Sigmoid colon (tissue), 7 donors: Measurements from ENCODE around the gene CP. TPM values are rescaled to one million over a fixed set of nuclear protein-coding genes. Genes with fewer than 3 reads are reported as not detected.

Experiments
- DNase-seq: peaks from one replicate; pipeline ENCODE4 v3.0.0-alpha.2; 2019
- H3K27ac ChIP-seq, 4 donors: fragments of 200-600 bp; sonication (generic); one replicate each; pipeline ENCODE4 v1.5.1; 2016 to 2019; ENCODE audit warnings: mild to moderate bottlenecking in 1 of 4
- H3K27me3 ChIP-seq, 3 donors: fragments of 200-600 bp; sonication (generic); one replicate each; pipeline ENCODE4 v1.5.1; 2019; ENCODE audit warnings: mild to moderate bottlenecking in 1 of 3
- H3K36me3 ChIP-seq, 4 donors: fragments of 200-600 bp; sonication (generic); one replicate each; pipeline ENCODE4 v1.5.1; 2016 to 2019
- H3K4me1 ChIP-seq, 4 donors: fragments of 200-600 bp; sonication (generic); one replicate each; pipeline ENCODE4 v1.5.1; 2017 to 2019
- H3K4me3 ChIP-seq, 4 donors: fragments of 200-600 bp; sonication (generic); one replicate each; pipeline ENCODE4 v1.5.1; 2017 to 2019; ENCODE audit warnings: mild to moderate bottlenecking in 2 of 4, moderate library complexity in 1 of 4
- H3K9me3 ChIP-seq, 4 donors: fragments of 200-600 bp in 3 of 4; sonication (generic) in 3 of 4; one replicate each; pipeline versions ENCODE4 v1.5.1 to v1.6.1; 2013 to 2019
- CTCF ChIP-seq, 4 experiments: fragments of 450-650 bp in 3 of 4; fragments of 200-600 bp in 1 of 4; IDR thresholded peaks; one replicate each; pipeline ENCODE4 v1.5.1; 2016 to 2019; ENCODE audit warnings: antibody characterized with exemption in 4 of 4, mild to moderate bottlenecking in 3 of 4, moderate library complexity in 2 of 4
- EP300 ChIP-seq, 4 donors: sonication (generic); formaldehyde crosslinking; IDR thresholded peaks; one replicate each; pipeline ENCODE4 v1.6.1; 2017; ENCODE audit warnings: antibody characterized with exemption in 4 of 4
- POLR2A ChIP-seq, 2 donors: fragments of 450-650 bp; IDR thresholded peaks; one replicate each; pipeline ENCODE4 v1.6.1; 2016; ENCODE audit warnings: antibody characterized with exemption in 2 of 2, mild to moderate bottlenecking in 2 of 2, moderate library complexity in 2 of 2
- POLR2AphosphoS5 ChIP-seq, 4 donors: sonication (generic); formaldehyde crosslinking; IDR thresholded peaks; one replicate each; pipeline ENCODE4 v1.6.1; 2017; ENCODE audit warnings: antibody characterized with exemption in 4 of 4
- WGBS, 2 donors: extraction: QIAGEN DNeasy Blood & Tissue Kit; methylation state at CpG; one replicate each; pipeline ENCODE4 v1.1.7; 2013; 5-methylcytosine and 5-hydroxymethylcytosine counted together
- intact Hi-C: fragments of 100-400 bp; cut with DNase I; formaldehyde crosslinking; loops from one replicate; pipeline ENCODE4 v1.15.1; 2023
- polyA plus RNA-seq, 3 donors: library from polyadenylated mRNA; stranded (reverse); fragments of 200-250 nt; gene quantifications; one replicate each; pipeline ENCODE4 v1.2.3, GENCODE V29; 2013
- total RNA-seq, 4 donors: library from RNA; depleted of rRNA; stranded (reverse); fragments of >200 nt; gene quantifications; one replicate each; pipeline ENCODE4 v1.1.0, GENCODE V29; 2016
- donor health status: healthy with polysubstance abuse.
- donor health status: Bipolar disorder and iron deficiency.
- donor health status: healthy.

CP gene
- total and polyA plus RNA-seq, 7 donors: 0.69 to 13.2 (median 6.6) TPM

GRCh38 chr3:149214702-149215101, 6.9 kb downstream of the CP start:
- no peaks in the 10 kb centered on the region for H3K4me1 ChIP-seq
- DNase-seq: no peak
- no peaks in the 10 kb centered on the region for H3K27me3 ChIP-seq
- H3K4me3 ChIP-seq: no peak overlapping the region
- no peak overlapping the region for H3K27ac ChIP-seq
- H3K9me3 ChIP-seq: no peaks in the 10 kb centered on the region
- intact Hi-C loops: no loop called here
- WGBS, 2 donors: 21 to 60% methylated on average over 1 of the region's 1 CpG
- H3K36me3 ChIP-seq: no peaks in the 10 kb centered on the region
- no peak for TF ChIP-seq EP300 (IDR thresholded peaks at IDR 0.05)
- no peak for TF ChIP-seq CTCF (IDR thresholded peaks at IDR 0.05)
- no peak for TF ChIP-seq POLR2A (IDR thresholded peaks at IDR 0.05)
- TF ChIP-seq POLR2AphosphoS5 (IDR thresholded peaks at IDR 0.05): no peak

- intact Hi-C loops: no loop called here
- H3K9me3 ChIP-seq: no peaks in the 10 kb centered on the region
- H3K4me1 ChIP-seq: peaks cover 0 to 4% (median 0%) of the 10 kb centered on the region in 4 donors
- no peaks in the 10 kb centered on the region for H3K36me3 ChIP-seq
- no peak overlapping the region for H3K27ac ChIP-seq
- no peak for TF ChIP-seq CTCF (IDR thresholded peaks at IDR 0.05)
- no peak for TF ChIP-seq POLR2A (IDR thresholded peaks at IDR 0.05)
- TF ChIP-seq EP300 (IDR thresholded peaks at IDR 0.05): no peak
- no peak for TF ChIP-seq POLR2AphosphoS5 (IDR thresholded peaks at IDR 0.05)
- H3K4me3 ChIP-seq: no peak overlapping the region
- no peaks in the 10 kb centered on the region for H3K27me3 ChIP-seq
- 34 to 68% methylated on average over 1 of the region's 1 CpG for WGBS, 2 donors
- DNase-seq: no peak
Measured at GRCh38 chr3:149212386-149212785, 9.2 kb downstream of the CP start.

GRCh38 chr3:149209431-149209830, 12.2 kb downstream of the CP start:
- H3K27me3 ChIP-seq: no peaks in the 10 kb centered on the region
- H3K9me3 ChIP-seq: no peaks in the 10 kb centered on the region
- peaks cover 0 to 4% (median 0%) of the 10 kb centered on the region in 4 donors for H3K4me1 ChIP-seq
- H3K36me3 ChIP-seq: no peaks in the 10 kb centered on the region
- no peak for TF ChIP-seq CTCF (IDR thresholded peaks at IDR 0.05)
- no peak for TF ChIP-seq POLR2A (IDR thresholded peaks at IDR 0.05)
- TF ChIP-seq EP300 (IDR thresholded peaks at IDR 0.05): no peak
- TF ChIP-seq POLR2AphosphoS5 (IDR thresholded peaks at IDR 0.05): no peak
- DNase-seq: no peak
- 86 to 88% methylated on average over 4 of the region's 4 CpGs for whole genome bisulfite sequencing, 2 donors
- intact Hi-C loops: no loop called here
- H3K4me3 ChIP-seq: no peak overlapping the region
- H3K27ac ChIP-seq: no peak overlapping the region

- peaks cover 0 to 4% (median 0%) of the 10 kb centered on the region in 4 donors for H3K4me1 ChIP-seq
- intact Hi-C loops: no loop called here
- WGBS, 2 donors: 91 to 98% methylated on average over 2 of the region's 2 CpGs
- H3K27ac ChIP-seq: no peak overlapping the region
- H3K9me3 ChIP-seq: no peaks in the 10 kb centered on the region
- no peak for DNase-seq
- H3K27me3 ChIP-seq: no peaks in the 10 kb centered on the region
- H3K4me3 ChIP-seq: no peak overlapping the region
- TF ChIP-seq POLR2AphosphoS5 (IDR thresholded peaks at IDR 0.05) (no peak), EP300 (IDR thresholded peaks at IDR 0.05) (no peak), CTCF (IDR thresholded peaks at IDR 0.05) (no peak), POLR2A (IDR thresholded peaks at IDR 0.05) (no peak)
- no peaks in the 10 kb centered on the region for H3K36me3 ChIP-seq
Measured at GRCh38 chr3:149207475-149207874, 14.2 kb downstream of the CP start.

GRCh38 chr3:149204390-149204991, 17.1 kb downstream of the CP start:
- no peak for TF ChIP-seq POLR2AphosphoS5 (IDR thresholded peaks at IDR 0.05)
- no peak for TF ChIP-seq CTCF (IDR thresholded peaks at IDR 0.05)
- no peak for TF ChIP-seq EP300 (IDR thresholded peaks at IDR 0.05)
- TF ChIP-seq POLR2A (IDR thresholded peaks at IDR 0.05): no peak

More at GRCh38 chr3:149204390-149204991, 17.1 kb downstream of the CP start:
- intact Hi-C loops: no loop called here
- no peak overlapping the region for H3K4me3 ChIP-seq
- no peaks in the 10 kb centered on the region for H3K36me3 ChIP-seq
- H3K4me1 ChIP-seq: peaks cover 0 to 4% (median 0%) of the 10 kb centered on the region in 4 donors
- no peaks in the 10 kb centered on the region for H3K27me3 ChIP-seq
- no peak for DNase-seq
- H3K9me3 ChIP-seq: no peaks in the 10 kb centered on the region
- 82 to 89% methylated on average over 3 of the region's 3 CpGs for WGBS, 2 donors
- no peak overlapping the region for H3K27ac ChIP-seq
